Fibroblast of peridontal ligament (primary cell): Measurements from ENCODE around the gene TNRC6C.
A peak's percentile ranks its signal among the peaks of the same experiment; 100 is the strongest.
"Not testable (repeated sequence)": the region's sequence is repeated elsewhere in the genome, so short reads cannot be mapped to it uniquely, and the experiment has no call there.

ENCODE experiments used
- DNase-seq: peaks from one replicate; pipeline ENCODE4 v3.0.0-alpha.2; 2010; ENCODE audit errors: extremely low read depth

The TNRC6C gene

GRCh38 chr17:78111727-78112517 lies 153.4 kb downstream of the TNRC6C start:
- DNase-seq = no peak

GRCh38 chr17:78112518-78113471 lies 154.3 kb downstream of the TNRC6C start:
- peak; percentile 37 for DNase-seq

- peak; percentile 7 for DNase-seq
Observed at GRCh38 chr17:78113804-78114785, 155.6 kb downstream of the TNRC6C start.

GRCh38 chr17:78114831-78115723 lies 156.6 kb downstream of the TNRC6C start:
- no peak for DNase-seq

GRCh38 chr17:78115803-78116202 lies 157.3 kb downstream of the TNRC6C start:
- DNase-seq = not testable (repeated sequence)

GRCh38 chr17:78116411-78116810 lies 157.9 kb downstream of the TNRC6C start:
- no peak for DNase-seq

- DNase-seq = no peak
Observed at GRCh38 chr17:78117027-78117981, 158.8 kb downstream of the TNRC6C start.

- DNase-seq = no peak
Observed at GRCh38 chr17:78118801-78119241, 160.3 kb downstream of the TNRC6C start.

GRCh38 chr17:78120537-78120936 lies 162.0 kb downstream of the TNRC6C start:
- no peak for DNase-seq

- no peak for DNase-seq
Observed at GRCh38 chr17:78120971-78121800, 162.7 kb downstream of the TNRC6C start.

GRCh38 chr17:78121801-78122215 lies 163.3 kb downstream of the TNRC6C start:
- DNase-seq = no peak

- no peak for DNase-seq
Observed at GRCh38 chr17:78122216-78122930, 163.9 kb downstream of the TNRC6C start.

- no peak for DNase-seq
Observed at GRCh38 chr17:78122931-78123249, 164.4 kb downstream of the TNRC6C start.

- no peak for DNase-seq
Observed at GRCh38 chr17:78123258-78123929, 164.9 kb downstream of the TNRC6C start.

GRCh38 chr17:78124081-78124835 lies 165.8 kb downstream of the TNRC6C start:
- no peak for DNase-seq

GRCh38 chr17:78124836-78125137 lies 166.3 kb downstream of the TNRC6C start:
- no peak for DNase-seq
